GM19372 (cell line): Measurements from ENCODE around the gene MYO1E.
"Not testable (repeated sequence)": the region's sequence is repeated elsewhere in the genome, so short reads cannot be mapped to it uniquely, and the experiment has no call there.

ENCODE experiments used
- ATAC-seq: cut with Tn5 transposase; IDR thresholded peaks from one replicate; pipeline ENCODE4 v1.9.1; 2021; ENCODE audit warnings: mild to moderate bottlenecking, low read depth, moderate library complexity; ENCODE audit not compliant: unreplicated experiment

Gene MYO1E

GRCh38 chr15:59152694-59153450 is 219.8 kb downstream of the MYO1E start:
- no peak for ATAC-seq

GRCh38 chr15:59150185-59150584 is 222.5 kb downstream of the MYO1E start:
- ATAC-seq: no peak

- no peak for ATAC-seq
These were observed 224.4 kb downstream of the MYO1E start for GRCh38 chr15:59148153-59148833.

GRCh38 chr15:59147666-59148065 is 225.0 kb downstream of the MYO1E start:
- no peak for ATAC-seq

GRCh38 chr15:59144594-59144993 is 228.1 kb downstream of the MYO1E start:
- not testable (repeated sequence) for ATAC-seq

- no peak for ATAC-seq
These were observed 229.4 kb downstream of the MYO1E start for GRCh38 chr15:59143281-59143680.

- no peak for ATAC-seq
These were observed 232.0 kb downstream of the MYO1E start for GRCh38 chr15:59140422-59141226.

GRCh38 chr15:59138243-59138642 is 234.4 kb downstream of the MYO1E start:
- ATAC-seq: no peak

- ATAC-seq: no peak
These were observed 235.1 kb downstream of the MYO1E start for GRCh38 chr15:59137566-59137965.

GRCh38 chr15:59133929-59134427 is 238.7 kb downstream of the MYO1E start:
- ATAC-seq: no peak

- ATAC-seq: no peak
These were observed 240.6 kb downstream of the MYO1E start for GRCh38 chr15:59131969-59132562.

GRCh38 chr15:59131456-59131855 is 241.2 kb downstream of the MYO1E start:
- no peak for ATAC-seq

GRCh38 chr15:59127255-59127654 is 245.4 kb downstream of the MYO1E start:
- ATAC-seq: not testable (repeated sequence)

- ATAC-seq: not testable (repeated sequence)
These were observed 247.0 kb downstream of the MYO1E start for GRCh38 chr15:59125683-59126082.

- ATAC-seq: no peak
These were observed 248.4 kb downstream of the MYO1E start for GRCh38 chr15:59124261-59124660.

GRCh38 chr15:59120937-59121336 is 251.7 kb downstream of the MYO1E start:
- no peak for ATAC-seq

GRCh38 chr15:59119625-59120024 is 253.0 kb downstream of the MYO1E start:
- no peak for ATAC-seq

GRCh38 chr15:59116771-59117170 is 255.9 kb downstream of the MYO1E start:
- ATAC-seq: no peak

GRCh38 chr15:59116141-59116540 is 256.5 kb downstream of the MYO1E start:
- ATAC-seq: no peak

GRCh38 chr15:59115047-59115446 is 257.6 kb downstream of the MYO1E start:
- no peak for ATAC-seq

GRCh38 chr15:59111251-59111650 is 261.4 kb downstream of the MYO1E start:
- ATAC-seq: no peak
